ENCODE data around the gene ZNF428.

Gene ZNF428

DNA sequence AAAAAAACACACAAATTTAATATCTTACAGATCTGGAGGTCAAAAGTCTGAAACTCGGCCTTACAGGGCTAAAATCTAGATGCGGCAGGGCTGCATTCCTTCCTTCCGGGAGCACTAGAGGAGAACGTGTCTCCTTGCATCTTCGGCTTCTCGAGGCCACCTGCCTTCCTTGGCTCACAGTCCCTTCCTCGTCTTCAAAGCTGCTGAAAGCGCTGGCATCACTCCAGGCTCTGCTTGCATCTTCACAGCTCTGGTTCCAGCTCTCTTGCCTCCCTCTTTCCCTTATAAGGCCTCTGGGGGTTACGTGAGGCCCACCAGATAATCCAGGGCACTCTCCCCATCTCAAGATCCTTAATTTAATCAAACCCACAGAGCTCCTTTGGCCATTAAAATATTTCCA lies 54.6 kb downstream of the ZNF428 start:
- in situ Hi-C loops (cut with HindIII; ENCODE audit: low sequenced_read_pairs) = no loop called here

DNA sequence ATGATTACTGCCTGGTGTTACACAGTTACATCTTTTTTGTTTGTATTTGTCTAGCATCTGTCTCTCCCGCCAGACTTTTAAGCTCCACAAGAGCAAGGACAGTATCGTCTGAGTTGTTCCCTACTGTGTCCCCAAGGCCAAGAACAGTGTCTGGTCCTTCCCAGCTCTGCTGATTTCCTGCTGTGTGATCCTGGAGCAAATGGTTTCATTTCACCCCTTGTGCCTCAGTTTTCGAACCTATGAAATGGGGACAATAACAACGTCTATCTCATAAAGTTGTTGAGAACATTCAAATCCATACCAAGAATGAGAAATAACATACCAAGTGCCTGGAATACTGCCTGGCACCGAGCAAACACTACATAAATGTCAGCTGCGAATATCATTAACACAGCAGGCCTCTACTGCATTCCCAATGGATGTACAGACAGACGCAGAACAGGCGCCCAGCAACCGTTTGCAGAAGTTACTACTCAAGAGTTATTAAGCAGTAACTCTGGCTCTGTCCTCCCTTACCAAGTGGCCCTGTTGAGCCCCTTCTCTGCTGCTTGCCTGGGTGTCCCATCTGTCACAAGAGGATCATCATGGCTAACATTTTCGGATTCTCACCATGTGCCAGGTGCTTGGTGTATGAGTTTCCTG lies 55.5 kb downstream of the ZNF428 start:
- in situ Hi-C loops (cut with HindIII; ENCODE audit: low sequenced_read_pairs) = no loop called here

GRCh38 chr19:43562698-43563241 lies 56.7 kb downstream of the ZNF428 start:
- in situ Hi-C loops (cut with HindIII; ENCODE audit: low sequenced_read_pairs) = no loop called here

GRCh38 chr19:43562226-43562697 lies 57.2 kb downstream of the ZNF428 start:
- in situ Hi-C loops (cut with HindIII; ENCODE audit: low sequenced_read_pairs) = no loop called here

DNA sequence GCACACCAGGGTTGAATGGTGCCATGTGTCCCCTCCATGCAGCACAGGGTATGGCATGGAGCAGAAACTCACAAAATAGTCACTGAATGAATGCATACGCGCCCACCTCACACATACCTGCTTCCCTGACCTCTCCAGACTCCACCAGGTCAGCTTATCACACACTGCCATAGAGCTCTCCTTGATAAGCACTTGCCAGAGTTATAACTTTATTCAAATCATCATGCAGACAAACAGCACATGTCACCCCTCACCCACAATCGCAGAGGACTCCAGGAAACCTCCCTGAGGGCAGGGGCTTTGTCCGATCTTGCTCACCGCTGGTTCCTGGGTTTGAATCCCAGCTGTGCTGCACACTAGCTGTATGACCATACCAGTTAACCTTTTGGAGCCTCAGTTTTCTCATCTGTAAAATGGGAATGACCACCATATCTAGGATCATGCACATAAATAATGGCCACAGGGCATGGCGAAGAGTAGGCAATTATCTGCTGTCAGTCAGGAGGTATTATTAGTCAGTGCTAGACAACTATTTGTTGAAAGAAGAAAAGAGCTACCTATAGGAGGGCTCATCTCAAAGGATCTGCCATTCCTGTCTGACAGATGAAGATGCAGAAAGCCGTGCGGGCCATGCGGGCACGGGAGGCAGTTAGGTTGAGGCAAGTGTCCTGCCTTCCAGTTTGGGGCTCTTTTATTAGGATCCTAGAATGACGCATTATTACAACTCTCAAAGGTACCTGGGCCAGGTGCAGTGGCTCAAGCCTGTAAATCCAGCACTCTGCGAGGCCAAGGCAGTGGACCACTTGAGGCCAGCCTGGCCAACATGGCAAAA lies 58.1 kb downstream of the ZNF428 start:
- in situ Hi-C loops (cut with HindIII; ENCODE audit: low sequenced_read_pairs) = no loop called here

DNA sequence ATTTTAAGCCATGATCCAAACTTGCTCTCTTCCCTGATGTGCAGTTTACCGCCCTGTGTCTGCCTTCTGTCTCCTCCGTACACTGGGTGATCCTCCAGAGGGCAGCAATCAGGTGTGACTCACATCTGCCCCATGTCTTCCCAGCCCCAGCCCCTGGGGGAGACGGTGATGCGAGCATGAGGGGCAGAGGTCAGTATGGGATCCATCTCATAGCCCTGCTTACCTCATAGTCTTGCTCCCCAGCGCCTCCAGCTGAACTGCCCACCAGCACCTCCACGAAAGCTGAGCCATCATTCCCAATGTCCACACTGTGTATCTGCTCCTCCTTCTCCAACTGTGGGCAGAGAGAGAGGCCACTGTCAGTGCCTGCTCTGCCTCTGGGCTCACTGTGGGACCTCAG lies 58.7 kb downstream of the ZNF428 start:
- in situ Hi-C loops (cut with HindIII; ENCODE audit: low sequenced_read_pairs) = no loop called here

Data from DLD1 (cell line).